Thymus (tissue), 11 donors: ENCODE data around the gene NPAS1. TPM values are rescaled to one million over a fixed set of nuclear protein-coding genes. Genes with fewer than 3 reads are reported as not detected.

Experiments used
- DNase-seq, 9 donors: peaks; one replicate each; pipeline ENCODE4 v3.0.0-alpha.2; 2013; ENCODE audit warnings: low spot score in 9 of 9, low read depth in 6 of 9, missing footprints in 1 of 9
- H3K27ac ChIP-seq, 2 donors: one replicate each; pipeline ENCODE4 v1.5.1; 2013; ENCODE audit warnings: control low read depth in 1 of 2, low read depth in 1 of 2, low read length in 1 of 2, mild to moderate bottlenecking in 1 of 2, moderate library complexity in 1 of 2
- H3K27me3 ChIP-seq, 2 donors: one replicate each; pipeline ENCODE4 v1.5.1; 2013; ENCODE audit warnings: low read length in 1 of 2; ENCODE audit not compliant: control insufficient read depth in 2 of 2, insufficient read depth in 1 of 2
- H3K36me3 ChIP-seq, 2 donors: one replicate each; pipeline ENCODE4 v1.5.1; 2013; ENCODE audit warnings: low read length in 1 of 2, mild to moderate bottlenecking in 1 of 2, moderate library complexity in 1 of 2; ENCODE audit not compliant: control insufficient read depth in 2 of 2, insufficient read depth in 2 of 2
- H3K4me1 ChIP-seq, 2 donors: one replicate each; pipeline ENCODE4 v1.5.1; 2013; ENCODE audit warnings: low read length in 2 of 2; ENCODE audit not compliant: control insufficient read depth in 2 of 2, insufficient read depth in 2 of 2
- H3K4me3 ChIP-seq, 2 donors: one replicate each; pipeline ENCODE4 v1.5.1; 2013; ENCODE audit warnings: low read length in 2 of 2, control low read depth in 1 of 2, mild to moderate bottlenecking in 1 of 2
- H3K9me3 ChIP-seq, 2 donors: one replicate each; pipeline ENCODE4 v1.5.1; 2013; ENCODE audit warnings: low read length in 1 of 2, mild to moderate bottlenecking in 1 of 2; ENCODE audit not compliant: control insufficient read depth in 2 of 2, insufficient read depth in 1 of 2
- WGBS: extraction: QIAGEN DNeasy Blood & Tissue Kit; methylation state at CpG from one replicate; pipeline ENCODE4 v1.1.7; 2013; 5-methylcytosine and 5-hydroxymethylcytosine counted together
- polyA plus RNA-seq: library from polyadenylated mRNA; stranded (reverse); fragments of 200-250 nt; gene quantifications from one replicate; pipeline ENCODE4 v1.2.3, GENCODE V29; 2013
- total RNA-seq: library from RNA; stranded (reverse); fragments of 120-200 nt; gene quantifications from one replicate; pipeline ENCODE4 v1.2.4, GENCODE V29; 2013
- donor health status: healthy.

Gene NPAS1
- total and polyA plus RNA-seq, 2 donors: 0.09 to 0.46 TPM

- H3K4me3 ChIP-seq: no peak overlapping the region
- 98% methylated on average over 36 of the region's 36 CpGs for WGBS
- no peaks in the 10 kb centered on the region for H3K4me1 ChIP-seq
- H3K9me3 ChIP-seq: no peaks in the 10 kb centered on the region
- no peak for DNase-seq
- H3K27ac ChIP-seq: no peak overlapping the region
- no peaks in the 10 kb centered on the region for H3K27me3 ChIP-seq
- H3K36me3 ChIP-seq: peaks cover 80 to 83% of the 10 kb centered on the region in 2 donors
Observed at GRCh38 chr19:47067215-47067847, 47.7 kb downstream of the NPAS1 start.

DNA sequence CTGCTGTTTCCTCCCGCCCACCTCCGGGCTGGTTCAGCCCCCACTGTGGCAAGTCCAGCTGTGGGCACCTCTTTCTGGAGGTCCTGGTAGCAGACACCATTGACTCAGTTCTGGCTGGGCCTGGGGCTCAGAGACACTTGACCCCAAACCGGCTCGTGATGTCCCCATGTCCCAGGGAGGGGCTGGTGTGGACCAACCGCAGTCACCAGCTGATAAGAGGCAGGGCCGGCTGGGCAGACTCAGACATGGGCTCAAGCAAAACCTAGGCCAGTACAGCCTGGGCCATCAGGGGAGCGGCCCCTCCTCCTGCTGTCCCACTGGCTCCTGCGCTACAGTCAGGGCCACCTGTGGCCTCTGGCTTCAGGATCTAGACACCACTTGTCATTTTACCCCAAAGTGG lies 48.6 kb downstream of the NPAS1 start:
- H3K9me3 ChIP-seq: no peaks in the 10 kb centered on the region
- H3K27me3 ChIP-seq: no peaks in the 10 kb centered on the region
- DNase-seq: no peak
- H3K36me3 ChIP-seq: peaks cover 84 to 90% of the 10 kb centered on the region in 2 donors
- H3K4me1 ChIP-seq: no peaks in the 10 kb centered on the region
- WGBS: over 99% methylated on average over 8 of the region's 8 CpGs
- H3K27ac ChIP-seq: no peak overlapping the region
- H3K4me3 ChIP-seq: no peak overlapping the region

DNA sequence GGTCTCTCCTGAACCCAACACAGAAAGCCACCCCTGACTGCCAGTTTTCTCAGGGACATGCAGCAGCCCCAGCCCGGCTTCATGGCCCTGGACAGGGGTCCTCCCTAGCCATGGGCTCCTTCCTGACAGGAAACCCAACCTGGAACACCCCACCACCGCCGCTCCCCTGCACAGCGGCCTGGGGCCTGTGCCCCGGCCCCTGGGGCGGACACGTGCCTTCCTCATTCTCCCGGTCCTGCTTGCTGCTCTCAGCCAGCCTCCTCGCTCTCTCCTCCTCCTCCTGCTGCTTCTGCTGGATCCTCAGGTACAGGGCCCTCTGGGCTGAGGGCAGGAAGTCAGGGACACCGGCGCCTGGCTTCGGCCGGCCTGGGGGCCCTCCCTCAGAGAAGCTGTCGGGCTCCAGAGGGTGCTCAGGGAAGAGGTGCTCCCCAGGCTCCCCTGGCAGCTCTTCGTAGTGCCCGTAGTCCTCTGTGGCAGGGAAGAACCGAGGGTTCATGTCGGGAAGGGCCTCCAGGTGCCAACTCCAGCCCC lies 49.3 kb downstream of the NPAS1 start:
- Histone ChIP-seq H3K27me3 (no peaks in the 10 kb centered on the region), H3K9me3 (no peaks in the 10 kb centered on the region), H3K4me3 (no peak overlapping the region), H3K4me1 (no peaks in the 10 kb centered on the region), H3K36me3 (peaks cover 88 to 92% of the 10 kb centered on the region in 2 donors), H3K27ac (no peak overlapping the region)
- WGBS: 97% methylated on average over 18 of the region's 18 CpGs
- no peak for DNase-seq

DNA sequence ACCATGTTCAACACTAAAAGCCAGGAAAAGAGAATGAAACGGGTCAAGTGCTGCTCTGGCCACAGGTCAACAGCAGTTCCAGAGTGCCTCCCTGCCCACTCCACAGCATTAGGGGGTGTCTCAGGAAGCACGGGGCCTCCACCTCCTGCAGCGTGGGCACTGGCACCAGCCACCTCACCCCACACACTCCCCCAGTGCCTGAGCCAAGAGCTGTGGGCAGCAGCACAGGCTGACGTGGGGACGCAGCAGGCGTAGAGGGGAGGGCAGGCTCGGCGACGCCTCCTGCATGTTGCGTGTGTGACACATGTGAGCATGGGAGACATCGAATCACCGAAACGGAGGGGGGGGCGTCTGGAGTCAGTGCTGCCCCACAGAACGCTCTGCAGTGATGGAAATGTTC lies 50.2 kb downstream of the NPAS1 start:
- Histone ChIP-seq H3K4me1 (no peaks in the 10 kb centered on the region), H3K27ac (no peak overlapping the region), H3K27me3 (no peaks in the 10 kb centered on the region), H3K4me3 (no peak overlapping the region), H3K9me3 (no peaks in the 10 kb centered on the region), H3K36me3 (peaks cover 93 to 98% of the 10 kb centered on the region in 2 donors)
- WGBS: 95% methylated on average over 15 of the region's 15 CpGs
- DNase-seq: no peak

GRCh38 chr19:47070756-47071155 lies 51.1 kb downstream of the NPAS1 start:
- H3K27ac ChIP-seq: no peak overlapping the region
- H3K9me3 ChIP-seq: no peaks in the 10 kb centered on the region
- H3K27me3 ChIP-seq: no peaks in the 10 kb centered on the region
- H3K4me1 ChIP-seq: no peaks in the 10 kb centered on the region
- no peak overlapping the region for H3K4me3 ChIP-seq
- H3K36me3 ChIP-seq: peaks cover 93 to 98% of the 10 kb centered on the region in 2 donors
- 99% methylated on average over 18 of the region's 18 CpGs for WGBS
- DNase-seq: no peak

DNA sequence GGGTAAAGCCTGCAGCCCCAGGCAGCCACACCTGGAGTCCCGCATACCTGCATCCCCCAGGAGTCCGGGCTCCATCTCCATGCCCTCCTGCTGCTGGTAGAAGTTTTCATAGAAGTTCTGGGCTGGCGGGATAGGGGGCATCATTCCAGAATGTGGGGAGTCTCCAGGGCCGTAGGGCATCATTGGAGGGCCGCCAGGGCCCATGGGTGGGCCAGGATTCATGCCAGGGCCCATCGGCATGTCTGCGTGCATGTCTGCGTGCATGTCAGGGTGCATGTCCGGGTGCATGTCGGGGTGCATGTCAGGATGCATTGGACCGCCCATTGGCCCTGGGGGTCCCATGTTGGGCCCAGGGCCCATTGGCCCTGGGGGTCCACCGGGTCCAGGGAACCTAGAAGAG lies 52.1 kb downstream of the NPAS1 start:
- Histone ChIP-seq H3K4me1 (no peaks in the 10 kb centered on the region), H3K36me3 (peaks cover 93 to 98% of the 10 kb centered on the region in 2 donors), H3K4me3 (no peak overlapping the region), H3K9me3 (no peaks in the 10 kb centered on the region), H3K27me3 (no peaks in the 10 kb centered on the region), H3K27ac (no peak overlapping the region)
- no peak for DNase-seq
- 93% methylated on average over 12 of the region's 12 CpGs for WGBS

GRCh38 chr19:47072323-47072722 lies 52.7 kb downstream of the NPAS1 start:
- Histone ChIP-seq H3K4me3 (no peak overlapping the region), H3K36me3 (peaks cover 94 to 96% of the 10 kb centered on the region in 2 donors), H3K9me3 (no peaks in the 10 kb centered on the region), H3K27ac (no peak overlapping the region), H3K4me1 (no peaks in the 10 kb centered on the region), H3K27me3 (no peaks in the 10 kb centered on the region)
- DNase-seq: no peak
- 97% methylated on average over 17 of the region's 17 CpGs for WGBS

DNA sequence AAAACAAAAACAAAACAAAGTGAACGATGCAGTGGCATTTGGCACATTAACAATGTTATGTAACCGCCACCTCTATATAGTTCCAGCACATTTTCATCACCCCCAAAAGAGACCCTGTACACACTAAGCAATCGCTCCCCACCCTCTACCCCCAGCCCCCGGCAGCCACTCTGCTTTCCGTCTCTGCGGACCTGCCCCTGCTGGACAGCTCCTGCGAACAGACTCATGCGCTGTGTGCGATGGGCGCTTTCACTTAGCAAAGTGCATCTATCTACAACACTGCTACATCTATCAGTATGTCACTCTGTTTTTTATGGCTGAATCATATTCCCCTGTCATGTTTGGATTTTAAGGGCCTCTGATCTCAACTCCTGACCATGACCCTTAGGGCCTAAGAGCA lies 53.9 kb downstream of the NPAS1 start:
- Histone ChIP-seq H3K36me3 (peaks cover 89 to 91% of the 10 kb centered on the region in 2 donors), H3K27ac (no peak overlapping the region)
- 98% methylated on average over 10 of the region's 10 CpGs for WGBS

DNA sequence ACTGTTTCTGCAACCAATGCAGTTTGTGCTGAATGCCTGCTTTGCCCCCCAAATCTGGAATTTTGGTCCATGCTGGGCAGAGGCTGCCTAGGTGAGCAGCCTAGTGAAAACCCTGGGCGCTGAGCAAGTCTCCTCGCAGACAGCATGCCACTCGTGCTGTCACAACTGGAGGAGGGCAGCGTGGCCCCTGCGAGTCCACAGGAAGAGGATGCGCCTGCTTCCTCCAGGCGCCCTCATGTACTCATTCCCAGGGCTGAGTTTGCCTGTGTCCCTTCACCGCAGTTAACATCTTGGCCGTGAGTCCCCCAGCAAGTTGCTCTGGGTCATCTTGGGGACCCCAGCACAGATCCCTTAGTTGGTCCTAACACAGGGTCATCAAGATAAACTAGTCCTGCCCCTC lies 55.0 kb downstream of the NPAS1 start:
- Histone ChIP-seq H3K9me3 (no peaks in the 10 kb centered on the region), H3K27ac (no peak overlapping the region), H3K4me3 (no peak overlapping the region), H3K36me3 (peaks cover 84 to 88% of the 10 kb centered on the region in 2 donors), H3K4me1 (no peaks in the 10 kb centered on the region), H3K27me3 (no peaks in the 10 kb centered on the region)
- 68% methylated on average over 9 of the region's 9 CpGs for WGBS
- DNase-seq: no peak

More for the DNA sequence above, 53.9 kb downstream of the NPAS1 start:
- DNase-seq: no peak
- Histone ChIP-seq H3K9me3 (no peaks in the 10 kb centered on the region), H3K27me3 (no peaks in the 10 kb centered on the region), H3K4me1 (no peaks in the 10 kb centered on the region), H3K4me3 (no peak overlapping the region)
